ENCODE measurements around the gene GLIS2.
A peak's percentile ranks its signal among the peaks of the same experiment; 100 is the strongest.
"Not testable (repeated sequence)": the region's sequence is repeated elsewhere in the genome, so short reads cannot be mapped to it uniquely, and the experiment has no call there.

Gene GLIS2

GRCh38 chr16:4321286-4322120 lies 5.6 kb downstream of the GLIS2 start:
- DNase-seq, result no peak

GRCh38 chr16:4322121-4323052 lies 6.5 kb downstream of the GLIS2 start:
- no peak for DNase-seq

- no peak for DNase-seq
These were observed 7.4 kb downstream of the GLIS2 start for GRCh38 chr16:4323071-4323844.

DNA sequence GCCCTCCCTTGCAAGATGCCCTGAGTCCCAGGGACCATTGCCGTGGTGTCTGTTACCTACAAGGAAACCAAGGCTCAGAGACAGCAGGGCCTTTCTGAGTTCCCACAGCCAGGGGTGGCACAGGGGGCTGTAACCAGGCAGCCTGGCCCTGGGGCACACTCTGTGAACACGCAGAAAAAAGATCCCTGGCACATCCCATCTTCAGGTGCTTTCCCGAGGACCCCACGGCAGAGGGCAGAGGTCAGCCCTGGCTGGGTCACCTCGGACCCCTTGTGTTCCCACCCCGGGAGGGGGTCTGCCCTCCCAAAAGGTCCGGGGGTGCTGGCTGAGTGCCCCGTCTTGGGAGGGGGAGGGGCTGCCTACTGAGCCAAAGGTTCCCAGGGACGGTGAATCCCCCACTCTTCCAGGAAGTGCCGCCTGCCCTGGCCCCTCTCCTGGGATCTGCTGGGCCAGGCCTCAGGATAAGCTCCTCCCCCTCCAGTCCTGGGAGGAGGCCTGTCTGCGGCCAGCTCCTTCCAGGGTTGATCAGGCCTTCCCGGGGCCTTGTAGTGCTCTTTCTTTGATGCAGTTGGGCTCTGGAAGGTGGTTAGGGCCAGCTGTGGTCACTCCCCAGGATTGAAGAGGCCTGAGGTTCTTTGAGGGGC lies 8.1 kb downstream of the GLIS2 start:
- DNase-seq, result peak; percentile 13

- no peak for DNase-seq
These were observed 8.8 kb downstream of the GLIS2 start for GRCh38 chr16:4324492-4325252.

DNA sequence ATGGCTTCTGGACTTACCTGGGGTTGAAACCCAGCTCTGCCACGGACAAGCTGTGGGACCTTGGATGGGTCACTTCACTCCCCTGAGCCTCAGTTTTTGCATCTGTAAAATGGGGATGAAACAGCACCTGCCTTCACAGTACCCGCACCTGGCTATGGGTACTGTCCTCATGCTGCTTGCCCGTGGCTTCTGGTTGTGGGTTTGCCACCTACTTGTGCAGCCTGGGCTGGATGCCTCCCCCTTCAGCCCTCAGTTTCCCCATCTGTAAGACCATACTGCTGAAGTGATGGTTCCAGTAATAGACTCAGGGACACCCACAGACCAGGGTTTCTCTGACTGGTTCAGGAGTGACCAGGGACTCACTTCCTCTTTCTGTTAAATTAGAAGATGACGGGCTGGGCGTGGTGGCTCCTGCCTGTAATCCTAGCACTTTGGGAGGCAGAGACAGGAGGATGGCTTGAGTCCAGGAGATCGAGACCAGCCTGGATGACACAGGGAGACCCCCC lies 9.4 kb downstream of the GLIS2 start:
- DNase-seq, result peak; percentile 69

- DNase-seq, result no peak
These were observed 11.6 kb downstream of the GLIS2 start for GRCh38 chr16:4327386-4328045.

DNA sequence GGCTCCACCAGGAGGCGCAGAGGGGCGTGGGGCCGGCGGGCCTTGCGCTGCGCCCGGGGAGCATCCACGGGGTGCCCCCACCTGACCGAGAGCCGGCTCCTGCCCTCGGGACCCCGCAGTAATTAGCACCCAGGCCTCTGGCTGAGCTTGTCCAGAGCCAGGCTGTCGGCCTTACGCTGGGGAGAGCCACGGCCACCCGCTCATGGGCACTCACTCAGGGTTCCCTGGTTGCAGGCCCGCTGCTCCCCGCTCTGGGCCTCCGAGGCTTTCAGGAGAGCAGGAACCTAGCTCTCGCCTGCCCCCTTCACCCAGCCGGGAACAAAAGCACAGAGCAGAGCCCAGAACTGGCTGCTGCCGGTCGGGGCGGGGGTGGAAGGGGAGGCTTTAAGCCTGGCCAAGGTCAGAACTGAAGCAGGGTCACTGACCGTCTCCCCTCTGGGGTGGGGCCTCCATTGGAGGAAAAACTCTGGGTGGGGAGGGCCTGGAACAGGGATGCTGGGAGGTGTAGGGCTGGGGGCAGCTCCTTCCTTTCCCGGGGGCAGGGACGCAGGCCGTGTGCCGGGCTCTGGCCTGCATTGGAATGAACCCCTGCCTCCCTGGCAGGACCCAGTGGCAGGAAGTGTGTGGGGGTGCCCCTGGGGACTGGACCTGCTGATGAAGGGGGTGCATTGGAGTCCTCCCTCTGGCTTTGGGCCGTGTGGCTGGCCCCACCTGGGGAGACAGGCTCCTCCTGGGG lies 12.3 kb downstream of the GLIS2 start:
- peak; percentile 77 for DNase-seq

DNA sequence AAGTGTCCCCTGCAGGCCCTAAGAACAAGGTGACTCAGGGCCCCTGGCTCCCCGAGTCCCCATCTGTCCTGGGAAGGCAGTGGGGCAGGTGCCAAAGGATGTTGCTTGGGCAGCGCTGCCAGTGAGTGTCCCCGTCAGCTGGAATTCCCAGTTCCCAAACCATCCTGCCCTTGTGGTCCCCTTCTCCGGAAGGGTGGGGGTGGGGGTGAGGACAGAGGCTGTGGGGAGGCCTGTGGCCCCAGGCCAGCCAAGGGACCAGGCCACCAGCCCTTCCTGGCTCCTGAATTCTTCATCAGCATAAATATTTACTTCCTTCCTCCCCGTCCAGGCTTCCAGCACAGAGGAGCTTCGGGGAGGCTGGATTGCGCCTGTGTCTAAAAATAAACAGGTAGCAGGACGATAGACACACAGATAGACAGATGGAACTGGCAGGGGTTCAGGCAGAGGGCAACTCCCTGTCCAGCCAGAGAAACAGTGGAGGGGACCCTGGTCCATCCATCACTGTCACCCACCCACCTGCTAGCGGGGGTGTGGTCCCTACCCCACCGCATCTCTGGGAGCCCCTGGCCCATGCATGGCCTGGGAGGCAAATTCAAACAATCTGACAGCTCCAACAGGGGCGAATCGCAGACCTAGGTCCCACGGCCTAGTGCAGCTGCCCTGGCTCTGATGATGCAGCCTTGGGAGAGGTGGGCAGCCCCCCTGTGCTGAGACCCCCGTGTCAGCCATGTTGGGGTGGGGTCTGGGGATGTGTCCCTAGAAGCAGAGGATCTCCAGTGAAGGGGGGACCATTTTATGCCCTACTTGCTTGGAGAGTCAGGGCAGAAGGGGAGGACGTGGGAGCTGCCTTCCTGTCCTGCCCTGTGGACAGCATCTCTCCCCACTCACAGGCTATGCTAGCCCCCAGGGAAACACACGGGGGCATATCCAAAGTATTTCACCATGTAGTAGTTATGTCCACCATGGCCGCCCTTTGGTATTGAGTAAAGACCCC lies 13.2 kb downstream of the GLIS2 start:
- no peak for DNase-seq

GRCh38 chr16:4330277-4330874 lies 14.5 kb downstream of the GLIS2 start:
- DNase-seq, result peak; percentile 84

DNA sequence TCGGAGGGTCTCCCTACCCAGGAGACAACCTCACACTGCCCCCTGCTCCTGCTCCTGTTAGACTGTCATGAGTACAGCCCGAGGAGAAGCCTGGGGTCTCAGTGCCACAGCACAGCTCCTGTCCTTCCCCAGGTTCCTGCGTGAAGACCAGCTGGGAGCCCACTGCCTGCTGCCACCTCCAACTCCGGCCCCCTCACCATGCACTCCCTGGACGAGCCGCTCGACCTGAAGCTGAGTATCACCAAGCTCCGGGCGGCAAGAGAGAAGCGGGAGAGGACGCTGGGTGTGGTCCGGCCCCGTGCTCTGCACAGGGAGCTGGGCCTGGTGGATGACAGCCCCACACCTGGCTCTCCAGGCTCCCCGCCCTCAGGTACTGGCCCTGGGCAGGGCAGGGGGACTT lies 16.2 kb downstream of the GLIS2 start:
- DNase-seq, result no peak

GRCh38 chr16:4332623-4333307 lies 16.9 kb downstream of the GLIS2 start:
- no peak for DNase-seq

- DNase-seq, result no peak
These were observed 17.4 kb downstream of the GLIS2 start for GRCh38 chr16:4333308-4333638.

- not testable (repeated sequence) for DNase-seq
These were observed 17.8 kb downstream of the GLIS2 start for GRCh38 chr16:4333714-4334113.

GRCh38 chr16:4334724-4335495 lies 19.0 kb downstream of the GLIS2 start:
- DNase-seq, result no peak

DNA sequence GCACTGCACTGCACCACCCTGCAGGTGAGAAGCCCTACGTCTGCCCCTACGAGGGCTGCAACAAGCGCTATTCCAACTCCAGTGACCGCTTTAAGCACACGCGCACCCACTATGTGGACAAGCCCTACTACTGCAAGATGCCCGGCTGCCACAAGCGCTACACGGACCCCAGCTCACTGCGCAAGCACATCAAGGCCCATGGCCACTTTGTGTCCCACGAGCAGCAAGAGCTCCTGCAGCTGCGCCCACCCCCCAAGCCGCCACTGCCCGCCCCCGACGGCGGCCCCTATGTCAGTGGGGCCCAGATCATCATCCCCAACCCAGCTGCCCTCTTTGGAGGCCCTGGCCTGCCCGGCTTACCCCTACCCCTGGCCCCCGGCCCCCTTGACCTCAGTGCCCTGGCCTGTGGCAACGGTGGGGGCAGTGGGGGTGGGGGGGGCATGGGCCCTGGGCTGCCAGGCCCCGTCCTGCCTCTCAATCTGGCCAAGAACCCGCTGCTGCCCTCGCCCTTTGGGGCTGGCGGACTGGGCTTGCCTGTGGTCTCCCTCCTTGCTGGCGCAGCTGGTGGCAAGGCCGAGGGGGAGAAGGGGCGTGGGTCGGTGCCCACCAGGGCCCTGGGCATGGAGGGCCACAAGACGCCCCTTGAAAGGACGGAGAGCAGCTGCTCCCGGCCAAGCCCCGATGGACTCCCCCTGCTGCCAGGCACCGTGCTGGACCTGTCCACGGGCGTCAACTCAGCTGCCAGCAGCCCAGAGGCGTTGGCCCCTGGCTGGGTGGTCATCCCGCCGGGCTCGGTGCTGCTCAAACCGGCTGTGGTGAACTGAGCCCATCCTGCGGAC lies 21.1 kb downstream of the GLIS2 start:
- DNase-seq, result no peak

All from OCI-M1 (cell line).